Hippocampal formation (tissue), 2 donors: ENCODE data around the gene TAF4B.
"Not testable (repeated sequence)": the region's sequence is repeated elsewhere in the genome, so short reads cannot be mapped to it uniquely, and the experiment has no call there.

Source experiments
- DNase-seq, 2 donors: peaks; one replicate each; lab custom pipeline; 2025; lab: John Stamatoyannopoulos, UW

TAF4B gene

DNA sequence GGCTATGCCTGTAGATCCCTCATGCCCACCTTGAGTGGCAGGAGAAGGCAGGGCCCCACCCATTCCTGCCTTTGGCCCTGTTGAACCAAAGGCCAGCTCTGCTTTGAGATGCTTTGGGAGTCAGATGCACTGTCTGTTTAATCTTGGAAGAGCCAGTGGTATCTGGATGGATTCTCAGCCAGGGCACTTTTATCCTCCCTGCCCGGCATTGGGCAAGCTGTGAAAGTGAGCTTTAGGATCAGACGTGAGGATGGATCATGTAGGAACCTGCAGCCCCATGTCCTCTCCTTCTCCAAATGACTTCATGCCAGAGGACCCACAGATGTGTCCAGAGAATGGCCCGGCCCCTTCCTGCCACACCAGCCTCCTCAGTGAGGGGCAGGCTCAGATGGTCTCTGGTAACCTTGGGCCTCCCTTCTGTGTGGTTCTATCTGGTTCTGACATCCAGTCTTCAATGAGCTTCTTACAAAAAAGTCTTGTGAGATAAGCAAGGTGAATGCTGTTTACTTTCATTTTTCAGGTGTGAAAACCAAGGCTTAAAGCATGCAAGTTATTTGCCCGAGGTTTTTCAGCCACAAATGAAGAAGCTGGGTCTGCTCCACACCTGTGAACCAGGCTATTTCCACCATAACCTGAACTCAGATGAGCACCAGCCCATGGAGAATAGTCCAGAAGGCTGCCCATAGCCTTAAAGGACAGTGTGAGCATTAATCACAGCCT, 198.3 kb downstream of the TAF4B start:
- DNase-seq: no peak

- DNase-seq: no peak
Measured at GRCh38 chr18:26425148-26425531, 198.9 kb downstream of the TAF4B start.

DNA sequence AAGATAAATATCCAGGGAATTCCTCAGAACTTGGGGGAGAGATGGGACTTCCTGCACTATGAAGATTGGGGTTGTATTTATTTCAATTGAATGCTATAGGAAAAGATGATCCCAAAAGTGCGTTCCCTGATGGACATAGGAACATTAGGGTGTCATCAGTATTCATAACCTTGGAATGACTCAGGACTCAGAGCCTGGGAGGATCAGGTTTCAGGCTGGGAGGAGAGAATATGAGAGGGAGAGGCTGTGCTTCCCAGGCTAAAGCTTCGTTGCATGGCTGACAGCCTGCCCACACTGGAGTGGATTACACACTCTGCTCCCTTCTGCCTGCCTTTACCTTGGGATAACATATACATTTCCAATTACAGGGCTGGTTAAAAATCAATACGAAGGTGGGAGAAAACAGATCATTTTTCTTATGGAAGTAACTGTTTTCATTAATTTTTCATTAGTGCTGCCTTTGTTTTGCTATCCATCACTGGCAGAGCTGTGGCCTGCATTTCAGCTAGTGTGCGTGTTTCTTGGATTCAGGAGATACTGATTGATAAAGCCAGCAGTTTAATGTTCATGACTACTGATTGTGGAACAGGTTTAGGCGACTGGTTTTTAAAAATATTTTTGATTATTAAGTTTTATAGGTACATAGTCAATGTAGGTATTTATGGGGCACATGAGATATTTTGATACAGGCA, 203.4 kb downstream of the TAF4B start:
- no peak for DNase-seq

- no peak for DNase-seq
Measured at GRCh38 chr18:26432651-26433424, 206.6 kb downstream of the TAF4B start.

- no peak for DNase-seq
Measured at GRCh38 chr18:26434887-26435286, 208.6 kb downstream of the TAF4B start.

DNA sequence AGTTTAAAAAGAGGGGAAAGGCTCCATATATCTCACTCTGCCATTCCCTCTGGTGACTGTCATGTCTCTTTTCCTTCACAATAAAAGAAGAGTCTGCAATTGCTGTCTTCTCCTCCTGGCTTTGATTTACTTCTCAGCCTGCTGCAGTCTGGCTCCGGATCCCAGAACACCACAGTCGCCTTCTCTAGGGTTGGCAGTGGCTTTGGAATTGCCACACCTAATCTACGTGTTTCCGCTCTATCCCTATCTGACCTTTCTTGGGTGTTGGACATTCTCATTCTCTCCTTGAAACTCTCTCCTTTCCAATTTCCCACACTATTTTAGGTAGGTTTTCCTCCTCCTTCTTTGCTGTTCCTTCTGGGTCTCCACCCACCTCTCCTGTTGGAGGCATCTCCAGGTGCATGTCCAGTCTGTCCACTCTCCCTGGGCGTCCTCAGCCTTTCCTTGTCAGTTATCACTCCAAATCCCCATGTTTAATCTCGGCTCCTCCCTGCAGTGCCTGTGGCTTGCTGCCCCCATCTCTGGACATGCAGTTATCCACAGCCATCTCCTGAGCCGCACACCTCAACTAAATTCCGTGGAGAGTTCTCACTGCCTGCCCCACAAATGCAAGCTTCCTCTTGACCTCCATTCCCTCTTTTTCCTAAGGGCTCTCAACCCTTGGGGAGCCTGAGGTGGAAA, 209.3 kb downstream of the TAF4B start:
- DNase-seq: no peak

GRCh38 chr18:26436176-26437051, 210.2 kb downstream of the TAF4B start:
- no peak for DNase-seq

GRCh38 chr18:26437634-26438033, 211.4 kb downstream of the TAF4B start:
- not testable (repeated sequence) for DNase-seq

DNA sequence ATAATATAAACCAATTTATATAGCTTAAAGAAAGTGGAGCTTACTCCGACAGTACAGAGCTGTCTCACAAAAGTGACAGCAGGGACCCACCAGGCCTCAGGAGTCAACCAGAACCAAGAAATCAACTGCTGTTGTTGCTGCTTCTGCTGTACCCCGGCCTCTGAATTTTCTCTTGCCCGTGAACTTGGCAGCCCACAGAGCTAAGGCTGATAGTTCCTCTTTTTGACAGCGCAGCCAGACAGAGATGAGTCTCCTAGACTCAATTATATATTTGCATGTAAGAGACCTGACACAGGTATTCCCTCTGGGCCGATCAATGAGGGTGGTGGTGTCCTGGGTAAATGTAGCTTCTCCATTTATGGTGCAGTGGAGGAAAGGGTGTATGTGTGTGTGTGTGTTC, 212.7 kb downstream of the TAF4B start:
- no peak for DNase-seq

GRCh38 chr18:26439537-26439936, 213.3 kb downstream of the TAF4B start:
- no peak for DNase-seq

DNA sequence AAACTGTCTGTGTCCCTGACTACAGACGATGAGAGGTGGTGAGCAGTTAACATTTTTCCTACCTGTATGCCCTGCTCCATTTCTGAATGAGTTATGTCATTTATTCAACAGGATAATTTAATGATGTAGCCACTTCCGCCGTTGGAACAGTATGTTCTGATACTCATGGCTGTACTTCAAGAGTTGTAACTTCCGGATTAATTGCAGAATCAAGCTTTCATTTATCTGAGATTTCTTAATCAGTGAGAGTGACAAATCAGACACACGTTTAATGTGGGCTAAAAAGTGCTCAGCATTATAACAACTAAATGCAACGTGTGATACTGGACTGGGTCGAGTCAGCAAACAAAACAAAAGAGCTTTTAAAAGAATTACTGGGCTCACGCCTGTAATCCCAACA, 214.4 kb downstream of the TAF4B start:
- no peak for DNase-seq
